ENCODE results near the gene CDCA5. TPM values are rescaled to one million over a fixed set of nuclear protein-coding genes. Genes with fewer than 3 reads are reported as not detected.

The CDCA5 gene
- polyA plus RNA-seq, 1 of the 3 experiments (the other 2 are of a cell fraction), result 16.3 TPM

GRCh38 chr11:65051398-65051858 is 32.4 kb downstream of the CDCA5 start:
- POLR2A ChIA-PET, result no interaction called here
- Histone ChIP-seq H2AFZ (ENCODE audit: low read depth) (no peak overlapping the region), H3K36me3 (replicated peaks in 1 of 2; ENCODE audit: control insufficient read depth in 1 of 2, insufficient read depth in 2 of 2, low read length in 1 of 2) (no peaks in the 10 kb centered on the region), H3F3A (replicated peaks; ENCODE audit: insufficient read depth) (peaks cover 3% of the 10 kb centered on the region), H3K4me3 (ENCODE audit: low read depth in 2 of 2, low read length in 1 of 2) (no peak overlapping the region), H3K4me1 (ENCODE audit: control insufficient read depth in 1 of 2, insufficient read depth in 2 of 2, low read depth in 1 of 2, low read length in 1 of 2) (no peaks in the 10 kb centered on the region), H3K9me2 (no peaks in the 10 kb centered on the region), H3K27ac (ENCODE audit: low read depth in 2 of 2, low read length in 1 of 2) (no peak overlapping the region), H4K20me1 (ENCODE audit: insufficient read depth) (no peaks in the 10 kb centered on the region), H3K9me3 (no peaks in the 10 kb centered on the region), H3K4me2 (no peak overlapping the region), H3K9ac (no peak overlapping the region), H3K79me2 (ENCODE audit: insufficient read depth) (no peaks in the 10 kb centered on the region), H3K27me3 (ENCODE audit: insufficient read depth) (no peaks in the 10 kb centered on the region)
- TF ChIP-seq TCF12 (IDR thresholded peaks at IDR 0.05) (no peak), POLR2AphosphoS5 (IDR thresholded peaks at IDR 0.05; ENCODE audit: low read depth, low read length) (no peak), IRF3 (IDR thresholded peaks at IDR 0.05; ENCODE audit: low read depth, low read length) (no peak), RXRA (IDR thresholded peaks at IDR 0.05; ENCODE audit: borderline replicate concordance, low read depth) (no peak), NFIC (IDR thresholded peaks at IDR 0.05; ENCODE audit: borderline replicate concordance) (no peak), EZH2phosphoT487 (IDR thresholded peaks at IDR 0.05; ENCODE audit: borderline replicate concordance, low read depth) (no peak), USF2 (IDR thresholded peaks at IDR 0.05; ENCODE audit: borderline replicate concordance, low read depth, low read length) (no peak), NRF1 (IDR thresholded peaks at IDR 0.05; ENCODE audit: low read depth, low read length) (no peak), FOXM1 (IDR thresholded peaks at IDR 0.05; ENCODE audit: low read depth) (no peak), GATA2 (CRISPR knock-in tag; IDR thresholded peaks at IDR 0.05) (no peak), ZBTB33 (IDR thresholded peaks at IDR 0.05; ENCODE audit: borderline replicate concordance, low read depth) (no peak), TAF1 (IDR thresholded peaks at IDR 0.05; ENCODE audit: borderline replicate concordance, low read depth, low read length) (no peak), USF1 (IDR thresholded peaks at IDR 0.05; ENCODE audit: borderline replicate concordance, low read depth) (no peak), SIN3A (IDR thresholded peaks at IDR 0.05; ENCODE audit: borderline replicate concordance, low read depth, low read length) (no peak), PBX3 (IDR thresholded peaks at IDR 0.05) (no peak), ELF1 (IDR thresholded peaks at IDR 0.05) (no peak)
- CTCF ChIA-PET, result interaction anchor here (1.6 kb wide), 1 partner anchor 37 kb away, joined by 4 read pairs; the partner anchor contains the start of gene ARL2
- DNase-seq, result no peak
- 86% methylated on average over 9 of the region's 9 CpGs for WGBS (ENCODE audit: low lambda C conversion rate)

All from SK-N-SH (cell line).